HG03354 (cell line): Measurements from ENCODE around the gene SMC5.
"Not testable (repeated sequence)": the region's sequence is repeated elsewhere in the genome, so short reads cannot be mapped to it uniquely, and the experiment has no call there.

Experiments
- ATAC-seq: cut with Tn5 transposase; IDR thresholded peaks from one replicate; pipeline ENCODE4 v1.9.1; 2021; ENCODE audit warnings: mild to moderate bottlenecking; ENCODE audit not compliant: unreplicated experiment, poor library complexity, severe bottlenecking

Gene SMC5

DNA sequence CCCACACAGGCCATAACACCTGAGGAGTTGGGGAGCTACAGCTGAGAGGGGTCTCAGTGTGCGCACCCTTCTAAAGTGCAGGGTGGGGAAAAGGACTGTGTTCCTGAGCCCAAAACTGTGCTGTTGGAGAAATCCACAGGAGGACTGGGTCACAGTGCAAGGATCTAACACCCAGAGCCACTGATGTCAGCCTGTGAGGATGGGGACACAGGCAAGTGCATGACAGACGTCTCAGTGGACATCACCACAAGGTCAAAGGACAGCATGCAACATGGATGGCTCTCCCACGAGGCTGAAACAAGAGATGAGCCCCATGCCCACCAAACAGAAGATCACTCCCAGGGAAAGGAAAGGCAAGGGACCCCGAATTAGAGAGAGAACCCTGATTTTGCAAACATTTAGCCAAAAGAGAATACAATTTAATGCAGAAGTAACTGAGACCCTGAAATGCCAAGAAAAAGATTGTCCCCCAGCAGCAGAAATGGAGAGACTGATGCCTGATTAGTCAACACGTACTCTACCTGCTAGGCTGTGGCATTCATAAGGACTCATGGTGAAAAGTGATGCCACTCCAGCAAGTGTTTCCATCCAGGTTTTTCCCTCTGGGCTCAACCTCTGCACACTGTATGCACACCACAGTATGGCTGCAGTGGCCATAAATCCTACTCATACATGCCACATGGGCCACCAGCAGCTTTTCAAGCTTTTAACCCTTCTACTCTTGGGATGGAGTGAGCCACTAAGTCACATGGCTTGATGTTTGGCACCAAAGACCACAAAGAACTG is 141.5 kb downstream of the SMC5 start:
- no peak for ATAC-seq

DNA sequence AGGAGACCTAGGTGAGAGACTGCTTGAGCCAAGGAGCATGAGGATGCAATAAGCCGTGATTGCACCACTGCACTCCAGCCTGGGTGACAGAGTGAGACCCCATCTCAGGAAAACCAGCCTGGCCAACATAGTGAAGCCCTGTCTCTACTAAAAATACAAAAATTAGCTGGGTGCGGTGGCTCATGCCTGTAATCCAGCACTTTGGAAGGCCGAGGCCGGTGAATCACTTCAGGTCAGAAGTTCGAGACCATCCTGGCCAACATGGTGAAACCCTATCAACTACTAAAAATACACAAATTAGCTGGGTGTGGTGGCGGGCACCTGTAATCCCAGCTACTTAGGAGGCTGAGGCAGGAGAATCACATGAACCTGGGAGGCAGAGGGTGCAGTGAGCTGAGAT is 142.5 kb downstream of the SMC5 start:
- not testable (repeated sequence) for ATAC-seq

DNA sequence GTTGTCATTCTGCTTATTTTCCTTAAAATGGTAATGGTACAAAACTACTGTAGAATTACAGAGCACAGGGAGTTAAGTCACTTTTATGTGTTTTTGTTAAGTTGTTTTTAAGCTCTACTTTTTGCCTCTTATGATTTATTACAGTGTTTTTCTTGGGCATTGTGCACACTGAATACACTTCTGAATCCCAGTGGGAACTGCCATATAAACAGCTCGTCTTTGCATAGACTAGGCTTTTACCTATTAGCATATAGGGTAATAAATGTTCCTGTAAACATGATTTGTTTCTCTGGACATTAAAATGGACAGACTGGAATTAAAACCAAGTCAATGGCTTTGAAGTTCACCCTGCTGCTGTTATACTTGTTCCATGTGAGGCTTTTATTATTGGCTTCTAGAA is 143.4 kb downstream of the SMC5 start:
- ATAC-seq: no peak

DNA sequence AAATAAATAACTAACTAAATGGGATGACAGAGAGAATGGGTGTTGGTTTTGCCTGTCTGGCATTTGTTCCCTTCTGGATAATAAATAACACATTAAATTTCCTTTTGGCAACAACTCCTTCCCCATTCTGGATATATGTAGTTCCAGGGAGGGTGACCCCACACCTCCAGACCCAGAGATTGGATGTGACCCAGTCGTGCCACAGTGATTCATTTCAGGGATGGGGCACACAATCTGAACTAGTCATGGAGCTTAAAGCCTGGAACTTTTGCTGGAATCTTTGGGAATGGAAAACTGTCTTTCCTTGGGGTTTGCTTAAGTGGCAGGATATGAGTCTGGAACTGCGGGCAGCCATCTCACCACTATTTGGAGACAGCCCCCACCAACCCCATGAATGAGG is 144.4 kb downstream of the SMC5 start:
- no peak for ATAC-seq

DNA sequence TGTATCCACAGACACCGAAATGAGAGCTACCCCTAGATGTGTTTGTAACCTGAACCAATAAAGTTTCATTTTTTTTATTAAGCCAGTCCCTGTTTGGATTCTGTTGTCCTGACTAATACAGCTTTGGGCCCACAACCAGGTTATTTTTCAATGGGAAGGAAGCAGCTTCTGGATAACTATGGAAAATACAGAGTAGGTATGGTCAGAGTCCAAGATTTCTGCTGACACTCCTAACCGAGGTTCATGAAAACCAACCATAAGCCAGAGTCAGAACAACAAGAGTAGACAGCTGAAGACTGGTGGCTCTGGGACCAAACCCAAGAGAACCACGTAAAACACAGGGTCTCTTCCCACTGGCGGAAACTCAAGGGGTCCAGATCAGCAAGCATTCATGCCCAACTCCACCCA is 144.8 kb downstream of the SMC5 start:
- no peak for ATAC-seq

DNA sequence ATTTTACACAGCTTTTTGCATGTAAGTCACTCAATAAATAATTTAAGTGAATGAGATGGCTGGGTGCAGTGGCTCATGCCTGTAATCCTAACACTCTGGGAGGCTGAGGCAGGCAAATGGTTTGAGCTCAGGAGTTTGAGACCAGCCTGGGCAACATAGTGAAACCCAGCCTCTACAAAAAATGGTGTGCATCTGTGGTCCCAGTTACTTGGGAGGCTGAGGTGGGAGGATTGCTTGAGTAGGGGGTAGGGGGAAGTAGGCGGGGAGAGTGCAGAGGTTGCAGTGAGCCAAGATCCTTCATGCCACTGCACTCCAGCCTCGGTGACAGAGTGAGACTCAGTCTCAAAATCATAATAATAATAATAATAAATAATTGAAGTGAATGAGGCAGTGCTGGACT is 145.5 kb downstream of the SMC5 start:
- no peak for ATAC-seq
